Neuronal stem cell (in vitro differentiated cells): ENCODE results near the gene RD3L.

ENCODE experiments used
- DNase-seq: peaks from one replicate; pipeline ENCODE4 v3.0.0-alpha.2; 2013; ENCODE audit warnings: low spot score
- H2AFZ ChIP-seq: one replicate; pipeline ENCODE4 v1.6.1; 2013; ENCODE audit warnings: mild to moderate bottlenecking, low read length, inconsistent platforms
- H2AK5ac ChIP-seq: 2 replicates; pipeline ENCODE4 v1.6.1; 2013; ENCODE audit warnings: low read depth, mild to moderate bottlenecking, inconsistent platforms, low read length, moderate library complexity, mixed read lengths
- H2BK120ac ChIP-seq: 2 replicates; pipeline ENCODE4 v1.6.1; 2013; ENCODE audit warnings: low read depth, mild to moderate bottlenecking, inconsistent platforms, low read length, moderate library complexity, mixed read lengths
- H2BK12ac ChIP-seq: one replicate; pipeline ENCODE4 v1.6.1; 2013; ENCODE audit warnings: low read length, inconsistent platforms
- H2BK15ac ChIP-seq: 2 replicates; pipeline ENCODE4 v1.6.1; 2013; ENCODE audit warnings: mild to moderate bottlenecking, low read length, inconsistent platforms, mixed read lengths
- H2BK5ac ChIP-seq: one replicate; pipeline ENCODE4 v1.6.1; 2013; ENCODE audit warnings: inconsistent platforms, mild to moderate bottlenecking, low read length, moderate library complexity
- H3K14ac ChIP-seq: one replicate; pipeline ENCODE4 v1.6.1; 2013; ENCODE audit warnings: low read length, inconsistent platforms
- H3K18ac ChIP-seq: 2 replicates; pipeline ENCODE4 v1.6.1; 2013; ENCODE audit warnings: low read length, inconsistent platforms
- H3K23ac ChIP-seq: 2 replicates; pipeline ENCODE4 v1.6.1; 2013; ENCODE audit warnings: low read depth, mild to moderate bottlenecking, mixed read lengths, low read length, inconsistent platforms; ENCODE audit not compliant: poor library complexity
- H3K27ac ChIP-seq: replicated peaks from 3 replicates; pipeline ENCODE4 v1.5.1; 2013; ENCODE audit warnings: low read length, inconsistent platforms
- H3K27me3 ChIP-seq, 3 experiments: 2 replicates each; pipeline ENCODE4 v1.6.1; 2013; ENCODE audit warnings: low read length in 3 of 3, mild to moderate bottlenecking in 2 of 3, inconsistent platforms in 1 of 3, low read depth in 1 of 3, mixed read lengths in 1 of 3, moderate library complexity in 1 of 3; ENCODE audit not compliant: control insufficient read depth in 3 of 3, insufficient read depth in 3 of 3
- H3K36me3 ChIP-seq, 2 donors: replicated peaks in 1 of 2; 2 replicates each; pipeline ENCODE4 v1.6.1; 2013; ENCODE audit warnings: low read length in 2 of 2; ENCODE audit not compliant: control insufficient read depth in 2 of 2, insufficient read depth in 2 of 2
- H3K4ac ChIP-seq: 2 replicates; pipeline ENCODE4 v1.6.1; 2013; ENCODE audit warnings: inconsistent platforms, mild to moderate bottlenecking, low read length, moderate library complexity
- H3K4me1 ChIP-seq, 2 donors: 1 replicate in 1 of 2; 2 replicates in 1 of 2; pipeline ENCODE4 v1.6.1; 2013; ENCODE audit warnings: low read length in 2 of 2, low read depth in 1 of 2; ENCODE audit not compliant: control insufficient read depth in 2 of 2, insufficient read depth in 1 of 2
- H3K4me2 ChIP-seq: one replicate; pipeline ENCODE4 v1.6.1; 2013; ENCODE audit warnings: mild to moderate bottlenecking, low read length, inconsistent platforms; ENCODE audit not compliant: insufficient read depth, poor library complexity, severe bottlenecking
- H3K4me3 ChIP-seq, 2 donors: 2 replicates each; pipeline ENCODE4 v1.5.1; 2013; ENCODE audit warnings: low read length in 2 of 2, mild to moderate bottlenecking in 2 of 2, inconsistent platforms in 1 of 2, moderate library complexity in 1 of 2
- H3K79me1 ChIP-seq: one replicate; pipeline ENCODE4 v1.6.1; 2013; ENCODE audit warnings: low read depth, mild to moderate bottlenecking, inconsistent platforms, low read length, moderate library complexity
- H3K9ac ChIP-seq: one replicate; pipeline ENCODE4 v1.6.1; 2013; ENCODE audit warnings: mild to moderate bottlenecking, low read depth, low read length, inconsistent platforms; ENCODE audit not compliant: poor library complexity
- H3K9me3 ChIP-seq, 2 donors: replicated peaks in 1 of 2; 2 replicates each; pipeline versions ENCODE3 to v1.6.1; 2013; ENCODE audit warnings: low read length in 2 of 2, mild to moderate bottlenecking in 2 of 2, inconsistent platforms in 1 of 2, low read depth in 1 of 2, mixed read lengths in 1 of 2, moderate library complexity in 1 of 2; ENCODE audit not compliant: control insufficient read depth in 2 of 2, insufficient read depth in 1 of 2
- H4K8ac ChIP-seq: one replicate; pipeline ENCODE4 v1.6.1; 2013; ENCODE audit warnings: low read depth, mild to moderate bottlenecking, inconsistent platforms, low read length, moderate library complexity
- H4K91ac ChIP-seq: one replicate; pipeline ENCODE4 v1.6.1; 2013; ENCODE audit warnings: low read length, low read depth, mild to moderate bottlenecking, inconsistent platforms; ENCODE audit not compliant: poor library complexity
- WGBS, 2 donors: extraction: QIAGEN DNeasy Blood & Tissue Kit; methylation state at CpG; one replicate each; pipeline ENCODE4 v1.1.7; 2013; ENCODE audit warnings: missing lambda C conversion rate in 2 of 2, mixed read lengths in 1 of 2; ENCODE audit not compliant: insufficient read length in 2 of 2, insufficient replicate concordance in 1 of 2; ENCODE audit errors: extremely low coverage in 2 of 2; 5-methylcytosine and 5-hydroxymethylcytosine counted together

The RD3L gene

DNA sequence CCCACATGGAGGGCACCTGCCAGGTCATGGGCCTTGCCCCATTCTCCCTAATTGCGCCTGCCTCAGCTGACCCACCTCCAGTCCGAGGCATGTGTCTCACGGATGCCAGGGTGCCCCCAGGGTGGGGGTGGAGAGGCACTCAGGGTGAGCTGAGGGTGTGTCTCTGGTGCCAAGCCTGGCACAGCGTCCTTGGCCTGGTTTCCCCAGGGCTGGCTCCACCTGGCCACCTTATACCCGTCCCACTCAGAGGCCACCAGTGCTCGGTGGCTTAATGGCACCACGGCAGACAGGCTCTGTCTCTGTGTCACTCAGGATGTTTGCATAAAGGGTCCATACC lies 47.6 kb downstream of the RD3L start:
- no CpG with 5 or more reads among the region's 7 CpGs for WGBS, 2 donors
- peak overlapping the region; percentile 9 for H2BK15ac ChIP-seq
- no peak overlapping the region for H3K4me3 ChIP-seq

DNA sequence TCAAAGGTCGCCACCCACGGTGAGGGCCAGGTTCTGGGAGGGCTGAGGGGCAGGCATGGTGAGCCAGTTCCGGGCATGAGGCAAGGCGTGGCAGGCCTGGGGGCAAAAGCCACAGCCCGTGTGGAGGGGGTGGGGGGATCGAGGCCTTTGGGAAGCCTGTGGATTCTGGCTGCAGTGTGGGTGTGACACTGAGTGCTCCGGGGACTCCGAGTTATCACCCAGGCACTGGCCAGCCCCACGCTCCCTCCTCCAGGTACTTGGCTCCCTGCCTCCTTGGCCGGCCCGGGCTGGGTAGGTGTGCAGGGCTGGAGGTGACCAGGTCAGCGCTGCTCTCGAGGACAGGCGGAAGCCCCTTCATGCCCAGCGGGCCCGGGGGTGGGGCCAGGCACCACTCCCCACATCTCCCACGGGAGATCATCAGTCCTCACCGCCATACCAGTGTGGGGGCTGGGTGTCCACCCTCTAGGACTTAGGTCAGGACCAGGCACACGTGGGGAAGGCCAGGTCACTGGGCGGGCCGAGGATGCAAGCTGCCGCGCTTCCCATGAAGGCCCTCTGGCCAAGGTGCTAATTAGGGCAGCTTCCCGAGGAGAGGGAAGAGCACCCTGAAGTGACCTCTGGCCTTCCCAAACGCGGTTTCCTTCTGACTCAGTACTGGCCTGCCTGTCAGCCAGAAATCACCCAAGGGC lies 48.2 kb downstream of the RD3L start:
- Histone ChIP-seq H3K4ac (no peak overlapping the region), H2AFZ (no peak overlapping the region), H3K4me1 (no peaks in the 10 kb centered on the region), H4K8ac (peak overlapping the region; percentile 72), H3K27ac (no peak overlapping the region), H3K4me2 (no peak overlapping the region), H2BK5ac (peak overlapping the region; percentile 13), H3K9ac (no peak overlapping the region), H3K4me3 (no peak overlapping the region), H2BK120ac (peak overlapping the region; percentile 6), H3K36me3 (no peaks in the 10 kb centered on the region), H2AK5ac (peak overlapping the region; percentile 19), H3K79me1 (no peaks in the 10 kb centered on the region), H2BK12ac (peak overlapping the region; percentile 80), H2BK15ac (peak overlapping the region; percentile 2), H3K14ac (no peak overlapping the region), H3K23ac (no peak overlapping the region), H3K18ac (peak overlapping the region; percentile 77), H3K27me3 (peaks cover 0 to 17% (median 0%) of the 10 kb centered on the region in 3 experiments), H3K9me3 (peaks cover 0 to 5% of the 10 kb centered on the region in 2 donors), H4K91ac (no peak overlapping the region)
- no CpG with 5 or more reads among the region's 26 CpGs for WGBS, 2 donors
- DNase-seq = no peak

More for the DNA sequence above, 47.6 kb downstream of the RD3L start:
- H2BK5ac ChIP-seq = peak overlapping the region; percentile 13
- H2BK120ac ChIP-seq = peak overlapping the region; percentile 6
- DNase-seq = no peak
- no peak overlapping the region for H3K4me2 ChIP-seq
- H3K4ac ChIP-seq = no peak overlapping the region
- peak overlapping the region; percentile 72 for H4K8ac ChIP-seq
- H3K9me3 ChIP-seq = peaks cover 0 to 5% of the 10 kb centered on the region in 2 donors
- no peak overlapping the region for H3K14ac ChIP-seq
- peak overlapping the region; percentile 80 for H2BK12ac ChIP-seq
- H3K27me3 ChIP-seq = peaks cover 0 to 17% (median 0%) of the 10 kb centered on the region in 3 experiments
- H3K23ac ChIP-seq = peak overlapping the region; percentile 3
- H2AK5ac ChIP-seq = peak overlapping the region; percentile 19
- no peaks in the 10 kb centered on the region for H3K79me1 ChIP-seq
- no peak overlapping the region for H3K27ac ChIP-seq
- H3K9ac ChIP-seq = peak overlapping the region; percentile 18
- no peak overlapping the region for H4K91ac ChIP-seq
- H3K36me3 ChIP-seq = no peaks in the 10 kb centered on the region
- H3K18ac ChIP-seq = peak overlapping the region; percentile 74
- H3K4me1 ChIP-seq = no peaks in the 10 kb centered on the region
- no peak overlapping the region for H2AFZ ChIP-seq

DNA sequence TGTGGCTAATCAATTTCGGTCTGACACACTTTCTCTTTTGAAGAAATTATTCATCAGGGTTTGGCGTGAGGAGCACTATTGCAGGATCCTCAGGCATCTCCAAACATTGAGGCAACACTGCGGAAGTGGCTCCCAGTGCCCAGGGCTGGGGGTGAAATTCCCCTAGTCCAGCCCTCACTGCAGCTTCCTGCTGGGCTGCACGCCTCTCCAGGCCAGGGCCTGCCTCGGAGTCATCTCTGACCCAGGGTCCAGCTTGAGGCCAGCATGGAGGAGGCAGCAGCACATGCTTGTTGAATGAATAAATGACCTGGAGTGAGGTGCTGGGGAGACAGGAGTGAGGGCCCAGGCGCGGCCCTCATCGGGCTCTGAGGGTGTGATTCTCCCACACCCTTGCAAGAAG lies 50.1 kb downstream of the RD3L start:
- Histone ChIP-seq H3K4me1 (no peaks in the 10 kb centered on the region), H2BK15ac (no peak overlapping the region), H4K91ac (no peak overlapping the region), H3K4ac (no peak overlapping the region), H4K8ac (no peak overlapping the region), H3K4me2 (no peak overlapping the region), H2BK5ac (no peak overlapping the region), H2BK120ac (no peak overlapping the region), H3K27me3 (peaks cover 0 to 22% (median 0%) of the 10 kb centered on the region in 3 experiments), H3K9me3 (peaks cover 0 to 5% of the 10 kb centered on the region in 2 donors), H3K4me3 (peak overlapping the region in 1 of 2 donors; percentile 33), H2BK12ac (no peak overlapping the region), H2AFZ (no peak overlapping the region), H3K79me1 (no peaks in the 10 kb centered on the region), H3K27ac (no peak overlapping the region), H3K9ac (no peak overlapping the region), H3K18ac (no peak overlapping the region), H3K14ac (no peak overlapping the region), H3K36me3 (no peaks in the 10 kb centered on the region), H3K23ac (no peak overlapping the region), H2AK5ac (no peak overlapping the region)
- no peak for DNase-seq
- no CpG with 5 or more reads among the region's 8 CpGs for WGBS, 2 donors

DNA sequence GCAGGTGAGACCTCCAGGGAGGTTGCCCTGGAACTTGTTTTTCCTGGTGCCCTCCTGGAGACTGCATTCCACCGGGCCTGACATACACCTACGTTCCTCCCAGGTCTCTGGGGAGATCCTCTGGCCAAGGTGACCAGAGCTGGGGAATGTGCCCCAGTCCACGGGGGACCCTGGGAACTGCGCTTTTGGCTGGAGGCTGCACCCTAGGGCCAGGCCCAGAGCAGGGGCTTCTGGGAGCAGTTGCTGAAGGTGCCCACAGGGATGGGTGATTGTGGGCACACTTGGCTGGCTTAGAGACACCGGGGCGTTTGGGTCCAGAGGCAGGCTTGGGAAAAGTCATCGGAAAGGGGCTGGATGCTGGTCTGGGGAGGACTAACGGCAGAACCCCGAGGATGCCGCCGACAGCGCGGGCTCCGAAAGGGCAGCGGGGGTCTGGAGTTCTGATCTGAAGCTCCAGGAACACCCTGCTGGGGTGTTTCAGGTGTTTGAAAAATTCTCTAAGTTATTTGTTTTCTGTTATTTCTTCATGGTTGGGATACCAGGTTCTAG lies 50.6 kb downstream of the RD3L start:
- H2BK5ac ChIP-seq = no peak overlapping the region
- H3K9ac ChIP-seq = no peak overlapping the region
- no peak overlapping the region for H3K4me3 ChIP-seq
- peak overlapping the region; percentile 11 for H2BK12ac ChIP-seq
- H3K4me1 ChIP-seq = peaks cover 0 to under 1% of the 10 kb centered on the region in 2 donors
- no peak overlapping the region for H3K27ac ChIP-seq
- no peak overlapping the region for H2BK15ac ChIP-seq
- peak overlapping the region; percentile 8 for H2AK5ac ChIP-seq
- H2BK120ac ChIP-seq = no peak overlapping the region
- no peak for DNase-seq
- no peak overlapping the region for H3K14ac ChIP-seq
- no peak overlapping the region for H4K91ac ChIP-seq
- H3K23ac ChIP-seq = peak overlapping the region; percentile 75
- peak overlapping the region; percentile 44 for H3K18ac ChIP-seq
- H3K36me3 ChIP-seq = no peaks in the 10 kb centered on the region
- no peak overlapping the region for H2AFZ ChIP-seq
- H3K4me2 ChIP-seq = no peak overlapping the region
- no peak overlapping the region for H3K4ac ChIP-seq
- H3K27me3 ChIP-seq = peaks cover 0 to 27% (median 0%) of the 10 kb centered on the region in 3 experiments
- peaks cover 0 to 5% of the 10 kb centered on the region in 2 donors for H3K9me3 ChIP-seq
- H4K8ac ChIP-seq = no peak overlapping the region
- WGBS, 2 donors = no CpG with 5 or more reads among the region's 15 CpGs
- no peaks in the 10 kb centered on the region for H3K79me1 ChIP-seq
